ENCODE results near the gene ZFYVE1.
"Not testable (repeated sequence)": the region's sequence is repeated elsewhere in the genome, so short reads cannot be mapped to it uniquely, and the experiment has no call there.

ZFYVE1 gene

DNA sequence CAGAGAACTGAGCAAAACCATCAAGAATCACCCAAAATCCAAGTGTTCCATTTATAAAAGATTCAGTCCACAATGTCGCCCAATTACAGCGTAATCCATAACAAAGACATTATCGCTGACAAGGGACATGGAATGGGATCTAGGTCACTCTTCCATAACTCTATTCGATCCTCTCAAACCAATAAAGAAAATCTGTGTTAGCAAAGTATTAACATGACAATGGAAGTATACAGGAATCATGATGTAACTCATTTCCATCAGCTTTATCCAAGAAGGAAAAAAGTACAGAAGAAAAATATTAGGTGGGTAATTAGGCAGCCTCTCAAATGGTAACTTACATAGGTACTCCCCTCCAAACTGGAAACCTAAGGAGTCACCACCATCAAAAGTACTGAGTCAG, 4.9 kb downstream of the ZFYVE1 start:
- H3K36me3 ChIP-seq (ENCODE audit: insufficient read depth, low read length), result 0 out of 2 replicates have a peak, but pooled peaks cover 6% of the 10 kb centered on the region
- no peaks in the 10 kb centered on the region for H3K9me3 ChIP-seq (ENCODE audit: control insufficient read depth, insufficient read depth, low read length)
- no peak overlapping the region for H3K9ac ChIP-seq (ENCODE audit: low read depth, low read length)
- H3K4me1 ChIP-seq (ENCODE audit: insufficient read depth, low read length), result no peaks in the 10 kb centered on the region

- H3K9ac ChIP-seq (ENCODE audit: low read depth, low read length); H3K4me1 ChIP-seq (ENCODE audit: insufficient read depth, low read length); H3K36me3 ChIP-seq (ENCODE audit: insufficient read depth, low read length); H3K9me3 ChIP-seq (ENCODE audit: control insufficient read depth, insufficient read depth, low read length): not testable (repeated sequence)
Observed at GRCh38 chr14:73016011-73016410, 10.9 kb downstream of the ZFYVE1 start.

DNA sequence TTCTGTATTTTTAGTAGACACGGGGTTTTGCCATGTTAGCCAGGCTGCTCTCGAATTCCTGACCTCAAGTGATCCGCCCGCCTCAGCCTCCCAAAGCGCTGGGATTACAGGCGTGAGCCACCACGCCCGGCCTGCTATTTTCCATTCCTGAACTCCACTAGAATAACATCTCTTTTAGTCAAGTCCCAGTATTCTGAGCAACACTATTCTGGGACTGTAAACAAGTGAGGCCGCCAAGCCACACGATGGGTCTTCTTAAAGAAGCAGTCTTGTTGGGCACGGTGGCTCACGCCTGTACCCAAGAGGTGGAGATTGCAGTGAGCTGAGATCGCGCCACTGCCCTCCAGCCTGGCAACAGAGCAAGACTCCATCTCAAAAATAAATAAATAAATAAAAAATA, 11.4 kb downstream of the ZFYVE1 start:
- H3K9me3 ChIP-seq (ENCODE audit: control insufficient read depth, insufficient read depth, low read length); H3K4me1 ChIP-seq (ENCODE audit: insufficient read depth, low read length); H3K36me3 ChIP-seq (ENCODE audit: insufficient read depth, low read length): not testable (repeated sequence)

GRCh38 chr14:73014105-73014504, 12.8 kb downstream of the ZFYVE1 start:
- Histone ChIP-seq H3K36me3 (ENCODE audit: insufficient read depth, low read length) (no peaks in the 10 kb centered on the region; the same call in 1 of the 2 replicates), H3K4me1 (ENCODE audit: insufficient read depth, low read length) (no peaks in the 10 kb centered on the region), H3K9ac (ENCODE audit: low read depth, low read length) (no peak overlapping the region), H3K9me3 (ENCODE audit: control insufficient read depth, insufficient read depth, low read length) (no peaks in the 10 kb centered on the region)

More for the DNA sequence above, 11.4 kb downstream of the ZFYVE1 start:
- H3K9ac ChIP-seq (ENCODE audit: low read depth, low read length), result not testable (repeated sequence)

- not testable (repeated sequence) for H3K9me3 ChIP-seq (ENCODE audit: control insufficient read depth, insufficient read depth, low read length); H3K36me3 ChIP-seq (ENCODE audit: insufficient read depth, low read length); H3K4me1 ChIP-seq (ENCODE audit: insufficient read depth, low read length); H3K9ac ChIP-seq (ENCODE audit: low read depth, low read length)
Observed at GRCh38 chr14:73011189-73011588, 15.7 kb downstream of the ZFYVE1 start.

DNA sequence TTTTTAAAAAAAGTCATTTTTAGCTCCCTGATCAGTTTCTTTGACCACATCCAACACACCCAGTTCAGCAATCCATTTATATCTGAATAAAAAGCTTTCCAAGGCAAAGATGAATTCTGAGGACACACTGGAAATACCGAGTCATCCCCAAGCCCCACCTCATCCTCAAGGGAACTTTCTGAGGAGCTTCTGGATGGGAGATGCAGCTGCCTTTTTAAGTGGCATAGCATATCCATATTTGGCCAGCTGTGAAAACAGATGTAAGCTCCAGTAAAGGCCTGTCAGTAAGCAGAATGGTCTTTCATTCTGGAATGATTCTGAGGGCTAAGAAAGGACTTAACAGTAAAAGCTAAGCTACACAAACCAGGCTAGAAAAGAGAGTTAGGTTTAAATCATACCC, 18.4 kb downstream of the ZFYVE1 start:
- Histone ChIP-seq H3K36me3 (ENCODE audit: insufficient read depth, low read length) (peaks cover 5% of the 10 kb centered on the region; the same call in 1 of the 2 replicates), H3K9me3 (ENCODE audit: control insufficient read depth, insufficient read depth, low read length) (no peaks in the 10 kb centered on the region), H3K4me1 (ENCODE audit: insufficient read depth, low read length) (no peaks in the 10 kb centered on the region), H3K9ac (ENCODE audit: low read depth, low read length) (no peak overlapping the region)

- Histone ChIP-seq H3K9ac (ENCODE audit: low read depth, low read length) (no peak overlapping the region), H3K9me3 (ENCODE audit: control insufficient read depth, insufficient read depth, low read length) (no peaks in the 10 kb centered on the region), H3K36me3 (ENCODE audit: insufficient read depth, low read length) (peaks cover 5% of the 10 kb centered on the region; the same call in 1 of the 2 replicates), H3K4me1 (ENCODE audit: insufficient read depth, low read length) (no peaks in the 10 kb centered on the region)
Observed at GRCh38 chr14:73007835-73008234, 19.1 kb downstream of the ZFYVE1 start.

DNA sequence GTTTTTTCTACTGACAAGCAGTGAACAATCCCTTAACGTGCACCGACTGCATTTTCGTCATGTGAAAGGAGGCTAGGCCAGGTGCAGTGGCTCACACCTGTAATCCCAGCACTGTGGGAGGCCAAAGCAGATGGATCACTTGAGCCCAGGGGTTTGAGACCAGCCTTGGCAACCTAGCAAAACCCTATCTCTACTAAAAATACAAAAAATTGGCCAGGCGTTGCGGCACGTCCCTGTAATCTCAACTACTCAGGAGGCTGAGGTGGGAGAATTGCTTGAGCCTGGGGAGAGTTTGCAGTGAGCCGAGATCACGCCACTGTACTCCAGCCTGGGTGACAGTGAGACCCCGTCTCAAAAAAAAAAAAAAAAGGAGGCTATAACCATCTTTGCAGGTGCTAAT, 22.3 kb downstream of the ZFYVE1 start:
- peaks cover 13% of the 10 kb centered on the region; the same call in 1 of the 2 replicates for H3K4me1 ChIP-seq (ENCODE audit: insufficient read depth, low read length)
- not testable (repeated sequence) for H3K36me3 ChIP-seq (ENCODE audit: insufficient read depth, low read length); H3K9ac ChIP-seq (ENCODE audit: low read depth, low read length); H3K9me3 ChIP-seq (ENCODE audit: control insufficient read depth, insufficient read depth, low read length)

DNA sequence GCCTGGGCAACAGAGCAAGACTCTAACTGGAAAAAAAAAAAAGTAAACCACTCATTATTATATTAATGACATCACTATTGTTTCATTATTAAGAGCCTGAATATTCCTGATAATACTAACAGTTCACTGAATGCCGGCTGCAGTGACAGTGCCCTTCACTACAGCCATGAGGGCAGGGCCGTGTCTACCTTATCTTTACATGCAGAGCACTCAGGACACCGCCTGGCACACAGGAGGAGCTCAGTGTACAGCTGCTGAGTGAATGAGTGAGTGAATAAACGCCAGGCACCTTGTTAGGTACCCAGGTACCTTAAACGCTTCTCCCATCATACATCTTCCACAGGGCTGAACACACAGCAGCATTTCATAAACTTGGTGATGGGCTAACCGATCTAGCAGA, 23.2 kb downstream of the ZFYVE1 start:
- peaks cover 13% of the 10 kb centered on the region; the same call in 1 of the 2 replicates for H3K4me1 ChIP-seq (ENCODE audit: insufficient read depth, low read length)
- peaks cover 5% of the 10 kb centered on the region; the same call in 1 of the 2 replicates for H3K36me3 ChIP-seq (ENCODE audit: insufficient read depth, low read length)
- no peak overlapping the region for H3K9ac ChIP-seq (ENCODE audit: low read depth, low read length)
- no peaks in the 10 kb centered on the region for H3K9me3 ChIP-seq (ENCODE audit: control insufficient read depth, insufficient read depth, low read length)

DNA sequence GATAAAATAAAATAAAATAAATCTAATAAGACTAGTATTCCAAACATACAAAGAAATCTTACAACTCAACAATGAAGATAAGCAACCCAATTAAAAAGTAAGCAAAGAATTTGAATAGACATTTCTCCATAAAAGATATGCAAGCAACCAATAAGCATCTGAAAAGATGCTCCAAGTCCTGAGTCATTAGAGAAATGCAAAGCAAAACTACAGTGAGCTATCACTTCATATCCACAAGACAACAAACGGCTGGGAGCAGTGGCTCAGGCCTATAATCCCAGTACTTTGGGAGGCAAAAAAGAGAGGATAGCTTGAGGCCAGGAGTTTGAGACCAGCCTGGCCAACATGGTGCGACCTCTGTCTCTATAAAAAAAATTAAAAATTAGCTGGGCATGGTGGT, 26.8 kb downstream of the ZFYVE1 start:
- no peaks in the 10 kb centered on the region for H3K9me3 ChIP-seq (ENCODE audit: control insufficient read depth, insufficient read depth, low read length)
- H3K36me3 ChIP-seq (ENCODE audit: insufficient read depth, low read length), result peaks cover 10% of the 10 kb centered on the region

DNA sequence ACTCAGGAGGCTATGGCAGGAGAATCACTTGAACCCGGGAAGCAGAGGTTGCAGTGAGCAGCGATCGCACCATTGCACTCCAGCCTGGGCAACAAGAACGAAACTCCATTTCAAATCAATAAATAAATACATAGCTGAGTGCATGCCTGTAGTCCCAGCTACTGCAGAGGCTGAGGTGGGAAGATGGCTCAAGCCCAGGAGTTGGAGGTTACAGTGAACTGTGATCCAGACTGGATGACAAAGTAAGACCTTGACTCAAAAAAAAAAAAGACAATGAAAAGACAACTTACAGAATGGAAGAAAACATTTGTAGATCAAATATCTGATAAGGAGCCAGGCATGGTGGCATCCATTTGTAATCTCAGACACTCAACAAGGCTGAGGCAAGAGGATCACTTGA, 27.6 kb downstream of the ZFYVE1 start:
- Histone ChIP-seq H3K36me3 (ENCODE audit: insufficient read depth, low read length) (peaks cover 10% of the 10 kb centered on the region), H3K9me3 (ENCODE audit: control insufficient read depth, insufficient read depth, low read length) (no peaks in the 10 kb centered on the region), H3K4me1 (ENCODE audit: insufficient read depth, low read length) (peaks cover 13% of the 10 kb centered on the region; the same call in 1 of the 2 replicates), H3K9ac (ENCODE audit: low read depth, low read length) (no peak overlapping the region)

More for the DNA sequence above, 26.8 kb downstream of the ZFYVE1 start:
- H3K4me1 ChIP-seq (ENCODE audit: insufficient read depth, low read length), result peaks cover 13% of the 10 kb centered on the region; the same call in 1 of the 2 replicates
- no peak overlapping the region for H3K9ac ChIP-seq (ENCODE audit: low read depth, low read length)

GRCh38 chr14:72998252-72998903, 28.5 kb downstream of the ZFYVE1 start:
- Histone ChIP-seq H3K9ac (ENCODE audit: low read depth, low read length) (no peak overlapping the region), H3K9me3 (ENCODE audit: control insufficient read depth, insufficient read depth, low read length) (no peaks in the 10 kb centered on the region), H3K4me1 (ENCODE audit: insufficient read depth, low read length) (peaks cover 13% of the 10 kb centered on the region; the same call in 1 of the 2 replicates), H3K36me3 (ENCODE audit: insufficient read depth, low read length) (peaks cover 10% of the 10 kb centered on the region)

DNA sequence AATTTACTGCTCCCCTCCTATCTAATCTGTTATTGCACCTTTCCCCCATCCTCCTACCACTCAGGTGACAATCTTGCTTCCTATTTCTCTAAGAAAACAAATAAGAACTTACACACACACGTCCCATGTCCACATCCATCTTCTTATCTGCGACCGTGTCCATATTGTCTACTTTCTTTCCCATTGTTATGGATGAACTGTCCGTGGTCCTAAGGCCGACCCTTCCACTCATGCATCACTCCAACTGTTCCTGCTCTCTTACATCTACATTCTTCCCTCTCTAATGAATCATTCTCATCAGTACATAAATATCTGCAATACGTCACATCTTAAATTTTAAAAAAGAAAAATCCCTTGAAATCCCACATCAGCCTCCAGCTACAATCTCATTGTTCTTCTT, 30.0 kb downstream of the ZFYVE1 start:
- peaks cover 10% of the 10 kb centered on the region for H3K36me3 ChIP-seq (ENCODE audit: insufficient read depth, low read length)
- peaks cover 13% of the 10 kb centered on the region; the same call in 1 of the 2 replicates for H3K4me1 ChIP-seq (ENCODE audit: insufficient read depth, low read length)
- H3K9me3 ChIP-seq (ENCODE audit: control insufficient read depth, insufficient read depth, low read length), result no peaks in the 10 kb centered on the region
- H3K9ac ChIP-seq (ENCODE audit: low read depth, low read length), result no peak overlapping the region

DNA sequence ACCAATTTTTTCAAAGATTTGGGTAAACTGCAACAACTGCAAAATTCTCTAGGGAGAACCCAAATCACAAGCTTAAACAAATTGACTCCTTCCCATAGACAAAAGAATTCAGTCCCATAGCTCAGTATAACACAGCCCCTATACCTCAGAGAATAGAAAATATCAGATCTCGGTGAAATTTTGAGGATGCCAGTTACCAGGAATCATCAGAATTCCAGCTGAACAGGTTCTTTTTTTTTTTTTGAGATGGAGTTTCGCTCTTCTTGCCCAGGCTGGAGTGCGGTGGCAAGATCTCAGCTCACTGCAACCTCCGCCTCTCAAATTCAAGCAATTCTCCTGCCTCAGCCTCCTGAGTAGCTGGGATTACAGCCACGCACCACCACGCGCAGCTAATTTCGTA, 36.7 kb downstream of the ZFYVE1 start:
- Histone ChIP-seq H3K9ac (ENCODE audit: low read depth, low read length) (no peak overlapping the region), H3K9me3 (ENCODE audit: control insufficient read depth, insufficient read depth, low read length) (no peaks in the 10 kb centered on the region), H3K36me3 (ENCODE audit: insufficient read depth, low read length) (peaks cover 8% of the 10 kb centered on the region; the same call in 1 of the 2 replicates), H3K4me1 (ENCODE audit: insufficient read depth, low read length) (no peaks in the 10 kb centered on the region)

DNA sequence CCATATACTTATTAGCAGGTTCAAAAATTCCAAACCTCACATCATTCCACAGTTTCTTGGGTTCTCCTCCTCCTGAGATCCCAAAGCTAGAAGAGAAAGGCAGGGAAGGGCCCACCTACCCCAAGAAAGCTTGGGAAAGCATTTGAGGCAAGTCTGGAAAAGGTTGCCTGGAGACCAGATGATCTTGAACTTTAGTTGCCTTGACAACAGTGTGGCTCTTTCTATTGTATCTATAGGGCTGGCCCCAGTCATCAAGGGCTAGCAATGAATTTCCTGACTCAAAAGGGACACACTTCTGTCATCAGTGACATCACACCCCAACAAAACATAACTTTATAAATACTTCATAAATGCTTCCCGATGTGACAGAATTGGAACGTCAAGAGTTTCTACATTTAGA, 40.0 kb downstream of the ZFYVE1 start:
- no peak overlapping the region for H3K9ac ChIP-seq (ENCODE audit: low read depth, low read length)
- no peaks in the 10 kb centered on the region for H3K4me1 ChIP-seq (ENCODE audit: insufficient read depth, low read length)
- peaks cover 8% of the 10 kb centered on the region; the same call in 1 of the 2 replicates for H3K36me3 ChIP-seq (ENCODE audit: insufficient read depth, low read length)
- H3K9me3 ChIP-seq (ENCODE audit: control insufficient read depth, insufficient read depth, low read length), result no peaks in the 10 kb centered on the region
